ENCODE measurements around the gene GRM5.

Gene GRM5

DNA sequence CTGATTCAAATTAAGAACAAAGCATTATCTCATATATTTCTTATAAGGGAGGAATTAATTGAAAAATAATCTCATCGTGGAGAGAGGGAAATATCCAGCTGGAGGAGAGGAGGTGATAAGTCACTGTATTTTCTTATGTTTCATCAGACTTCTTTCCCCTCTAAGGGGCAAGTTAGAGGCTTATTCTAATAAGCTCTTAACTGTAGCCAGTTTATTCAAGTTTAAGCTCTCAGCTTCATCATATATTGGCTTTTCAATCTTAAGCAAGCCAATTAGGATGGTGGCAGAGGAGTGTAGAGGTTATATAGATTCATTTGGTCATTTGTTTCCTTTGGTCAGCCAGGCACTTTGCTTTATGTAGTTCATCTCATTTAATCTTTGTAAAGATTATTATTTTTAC, 256.7 kb downstream of the GRM5 start:
- TF ChIP-seq, protein P1, sequence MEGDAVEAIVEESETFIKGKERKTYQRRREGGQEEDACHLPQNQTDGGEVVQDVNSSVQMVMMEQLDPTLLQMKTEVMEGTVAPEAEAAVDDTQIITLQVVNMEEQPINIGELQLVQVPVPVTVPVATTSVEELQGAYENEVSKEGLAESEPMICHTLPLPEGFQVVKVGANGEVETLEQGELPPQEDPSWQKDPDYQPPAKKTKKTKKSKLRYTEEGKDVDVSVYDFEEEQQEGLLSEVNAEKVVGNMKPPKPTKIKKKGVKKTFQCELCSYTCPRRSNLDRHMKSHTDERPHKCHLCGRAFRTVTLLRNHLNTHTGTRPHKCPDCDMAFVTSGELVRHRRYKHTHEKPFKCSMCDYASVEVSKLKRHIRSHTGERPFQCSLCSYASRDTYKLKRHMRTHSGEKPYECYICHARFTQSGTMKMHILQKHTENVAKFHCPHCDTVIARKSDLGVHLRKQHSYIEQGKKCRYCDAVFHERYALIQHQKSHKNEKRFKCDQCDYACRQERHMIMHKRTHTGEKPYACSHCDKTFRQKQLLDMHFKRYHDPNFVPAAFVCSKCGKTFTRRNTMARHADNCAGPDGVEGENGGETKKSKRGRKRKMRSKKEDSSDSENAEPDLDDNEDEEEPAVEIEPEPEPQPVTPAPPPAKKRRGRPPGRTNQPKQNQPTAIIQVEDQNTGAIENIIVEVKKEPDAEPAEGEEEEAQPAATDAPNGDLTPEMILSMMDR (IDR thresholded peaks at IDR 0.05): no peak

DNA sequence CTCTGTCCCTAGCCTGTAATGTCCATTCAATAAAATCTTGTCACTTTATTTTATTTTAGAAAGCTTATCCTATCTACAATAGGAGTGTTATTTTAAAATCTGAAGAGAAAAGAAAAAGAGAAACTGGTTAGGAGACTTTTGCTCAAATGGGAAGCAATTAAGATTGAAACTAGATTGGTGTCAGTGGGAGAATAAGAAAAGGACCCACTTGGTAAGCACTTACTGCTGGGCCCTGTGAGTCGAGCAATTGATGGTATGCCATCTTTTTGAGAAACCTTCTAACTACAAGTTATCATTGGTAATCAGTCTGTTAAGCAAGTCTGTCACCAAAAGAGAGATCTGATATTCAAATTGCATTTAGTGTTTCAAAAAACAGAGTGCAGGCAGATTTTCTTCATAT, 258.4 kb downstream of the GRM5 start:
- TF ChIP-seq, protein P1 (IDR thresholded peaks at IDR 0.05): no peak

DNA sequence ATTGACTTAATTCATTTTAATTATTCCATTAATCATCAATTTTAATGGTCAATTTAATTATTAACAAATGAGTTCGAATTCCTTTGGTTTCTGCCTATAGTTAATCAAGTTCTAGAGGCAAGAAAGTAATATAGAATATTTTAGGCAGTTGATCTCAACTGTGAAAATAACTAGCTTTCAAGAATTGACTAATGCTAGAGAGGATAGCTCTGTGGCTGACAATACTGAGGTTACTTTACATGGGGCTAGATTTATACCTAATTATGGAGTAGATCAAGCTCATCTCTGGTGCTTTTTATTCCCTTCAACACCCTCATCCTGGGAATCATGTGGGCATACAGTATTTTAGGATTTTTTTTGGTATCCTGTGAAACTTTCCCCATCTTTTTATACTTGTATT, 259.4 kb downstream of the GRM5 start:
- TF ChIP-seq, protein P1 (IDR thresholded peaks at IDR 0.05): no peak

DNA sequence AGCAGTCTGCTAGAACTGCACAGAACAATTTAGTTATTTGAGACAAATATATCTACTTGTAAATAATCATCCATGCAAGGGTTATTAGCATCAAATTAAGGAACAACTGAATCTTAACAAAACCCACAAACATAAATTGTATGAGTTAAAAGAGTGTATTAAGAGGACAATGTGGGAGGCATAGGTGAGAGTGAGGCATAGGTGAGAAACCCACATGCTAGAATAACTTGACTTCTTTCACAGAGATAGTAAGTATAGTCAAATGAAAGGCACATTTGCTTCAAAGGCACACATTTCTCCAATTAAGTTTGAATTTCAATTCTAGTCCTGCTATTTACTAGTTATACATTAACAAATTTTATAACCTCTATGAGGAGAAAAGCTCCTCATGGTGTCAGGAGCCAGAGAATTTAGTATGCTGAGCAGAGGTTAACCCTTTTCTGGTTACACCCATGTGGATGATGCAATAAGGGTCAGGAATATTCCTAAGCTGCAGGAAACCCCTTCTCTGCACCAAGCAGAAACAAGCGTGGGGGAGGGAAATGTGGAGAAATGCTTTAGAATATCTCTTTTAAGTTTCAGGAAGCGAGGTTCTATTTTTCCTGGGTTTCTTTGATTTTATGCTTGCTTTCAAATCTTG, 264.2 kb downstream of the GRM5 start:
- TF ChIP-seq, protein P1 (IDR thresholded peaks at IDR 0.05): no peak

DNA sequence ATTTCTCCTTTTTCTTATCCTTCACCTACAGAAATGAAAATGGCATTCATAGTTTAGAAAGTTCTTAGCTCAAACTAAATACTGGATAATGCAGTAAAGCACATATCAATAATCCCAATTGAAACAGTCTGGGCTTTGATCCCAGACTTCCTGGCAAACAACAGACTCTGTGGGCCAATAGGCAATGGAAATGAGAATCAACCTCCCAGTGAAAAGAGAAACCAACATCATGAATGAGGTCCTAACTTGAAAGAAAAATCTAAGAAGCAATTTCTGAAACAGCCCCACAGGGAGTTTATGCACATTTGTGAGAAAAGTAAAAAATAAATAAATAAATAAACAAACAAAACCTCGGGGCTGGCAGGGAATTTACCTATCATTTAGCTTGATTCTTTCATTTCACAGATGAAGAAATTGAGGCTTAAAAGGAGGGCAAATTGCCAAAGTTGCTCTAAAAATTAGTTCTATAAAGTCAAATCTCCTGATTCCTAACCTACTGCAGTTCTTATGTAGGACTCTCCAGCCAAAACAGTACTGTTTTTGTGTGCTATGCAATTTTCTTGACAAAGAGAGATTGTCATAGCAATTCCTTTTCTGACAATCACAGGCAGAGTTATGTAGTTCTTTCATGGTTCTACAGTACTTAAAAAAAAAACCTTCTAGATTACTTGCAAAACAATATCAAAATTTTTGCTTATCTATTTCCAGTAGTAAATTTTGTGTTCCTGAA, 265.8 kb downstream of the GRM5 start:
- TF ChIP-seq, protein P1 (IDR thresholded peaks at IDR 0.05): no peak

DNA sequence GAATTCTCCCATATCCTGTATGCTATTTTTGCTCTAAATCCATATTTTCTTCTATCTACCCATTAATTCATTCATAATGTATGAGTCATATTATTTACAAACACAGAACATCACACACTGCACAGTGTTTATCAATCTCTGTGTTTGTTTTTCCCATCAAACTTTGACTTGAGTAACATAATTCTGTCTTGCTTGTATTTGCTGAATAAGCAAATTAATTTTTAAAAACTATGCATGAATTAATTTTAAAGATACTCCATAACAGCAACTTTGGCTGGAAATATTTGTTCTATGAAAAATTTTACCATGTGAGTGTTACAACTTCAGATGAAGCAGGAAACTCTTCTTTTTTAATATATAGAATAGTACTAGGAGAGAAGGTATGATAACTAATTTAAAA, 275.6 kb downstream of the GRM5 start:
- TF ChIP-seq, protein P1 (IDR thresholded peaks at IDR 0.05): no peak

DNA sequence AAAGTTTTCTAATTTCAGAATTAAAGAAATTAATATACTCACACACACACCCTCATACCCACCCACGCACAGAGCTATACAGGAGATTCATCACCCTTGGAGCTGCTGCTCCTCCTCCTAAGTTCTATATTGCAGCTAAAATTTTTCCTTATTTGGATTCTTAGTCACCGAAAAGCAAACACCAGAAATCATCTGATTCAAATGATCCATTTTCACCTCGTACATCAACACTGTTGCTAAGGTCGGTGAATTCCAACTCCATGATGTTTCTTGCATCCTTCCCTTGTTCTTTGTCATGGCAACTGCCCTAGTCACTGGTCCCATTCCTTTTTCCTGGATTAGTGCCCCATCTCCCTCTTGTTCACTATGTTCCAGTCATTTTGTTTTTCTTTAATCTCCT, 286.2 kb downstream of the GRM5 start:
- TF ChIP-seq, protein P1 (IDR thresholded peaks at IDR 0.05): no peak

Data from LNCAP (cell line).